Stimulated activated naive CD8-positive, alpha-beta T cell treated with anti-CD3 and anti-CD28 coated beads, Interleukin-15, Interleukin-2, amounts not matched to agents 100 ng/mL and 50 ng/mL, for 24 hours (primary cell): ENCODE results near the gene HIRA.
A peak's percentile ranks its signal among the peaks of the same experiment; 100 is the strongest.

ENCODE experiments used
- H3K27ac Mint-ChIP-seq: one replicate; pipeline ENCODE4 v1.8.0; 2021; ENCODE audit warnings: mild to moderate bottlenecking, mixed read lengths
- H3K27me3 Mint-ChIP-seq: one replicate; pipeline ENCODE4 v1.8.0; 2021; ENCODE audit warnings: mixed read lengths
- H3K36me3 Mint-ChIP-seq: one replicate; pipeline ENCODE4 v1.8.0; 2021; ENCODE audit warnings: low read depth, mixed read lengths
- H3K4me1 Mint-ChIP-seq: one replicate; pipeline ENCODE4 v1.8.0; 2021; ENCODE audit warnings: low read depth, mixed read lengths
- H3K4me3 Mint-ChIP-seq: one replicate; pipeline ENCODE4 v1.8.0; 2021; ENCODE audit warnings: mild to moderate bottlenecking, mixed read lengths
- H3K9me3 Mint-ChIP-seq: one replicate; pipeline ENCODE4 v1.8.0; 2021; ENCODE audit warnings: mixed read lengths

HIRA gene

GRCh38 chr22:19411690-19412045 is 19.9 kb downstream of the HIRA start:
- Mint-ChIP-seq H3K9me3 (no peaks in the 10 kb centered on the region), H3K27ac (no peak overlapping the region), H3K27me3 (no peaks in the 10 kb centered on the region), H3K4me1 (peaks cover 5% of the 10 kb centered on the region), H3K36me3 (peaks cover 54% of the 10 kb centered on the region), H3K4me3 (no peak overlapping the region)

- Mint-ChIP-seq H3K36me3 (peaks cover 58% of the 10 kb centered on the region), H3K27me3 (no peaks in the 10 kb centered on the region), H3K9me3 (no peaks in the 10 kb centered on the region), H3K4me3 (no peak overlapping the region), H3K4me1 (peaks cover 5% of the 10 kb centered on the region), H3K27ac (no peak overlapping the region)
These were observed 20.4 kb downstream of the HIRA start for GRCh38 chr22:19410941-19411689.

GRCh38 chr22:19407649-19408606 is 23.6 kb downstream of the HIRA start:
- H3K27ac Mint-ChIP-seq = no peak overlapping the region
- H3K36me3 Mint-ChIP-seq = peaks cover 72% of the 10 kb centered on the region
- H3K27me3 Mint-ChIP-seq = no peaks in the 10 kb centered on the region
- no peaks in the 10 kb centered on the region for H3K9me3 Mint-ChIP-seq
- peaks cover 4% of the 10 kb centered on the region for H3K4me1 Mint-ChIP-seq
- H3K4me3 Mint-ChIP-seq = no peak overlapping the region

- no peaks in the 10 kb centered on the region for H3K9me3 Mint-ChIP-seq
- no peaks in the 10 kb centered on the region for H3K27me3 Mint-ChIP-seq
- H3K27ac Mint-ChIP-seq = no peak overlapping the region
- no peaks in the 10 kb centered on the region for H3K4me1 Mint-ChIP-seq
- no peak overlapping the region for H3K4me3 Mint-ChIP-seq
- peaks cover 67% of the 10 kb centered on the region for H3K36me3 Mint-ChIP-seq
These were observed 24.7 kb downstream of the HIRA start for GRCh38 chr22:19406846-19407245.

- no peaks in the 10 kb centered on the region for H3K27me3 Mint-ChIP-seq
- peaks cover 69% of the 10 kb centered on the region for H3K36me3 Mint-ChIP-seq
- no peak overlapping the region for H3K27ac Mint-ChIP-seq
- no peaks in the 10 kb centered on the region for H3K4me1 Mint-ChIP-seq
- H3K9me3 Mint-ChIP-seq = no peaks in the 10 kb centered on the region
- H3K4me3 Mint-ChIP-seq = no peak overlapping the region
These were observed 25.2 kb downstream of the HIRA start for GRCh38 chr22:19406281-19406811.

GRCh38 chr22:19405652-19406051 is 25.9 kb downstream of the HIRA start:
- Mint-ChIP-seq H3K4me1 (no peaks in the 10 kb centered on the region), H3K4me3 (no peak overlapping the region), H3K9me3 (no peaks in the 10 kb centered on the region), H3K27me3 (no peaks in the 10 kb centered on the region), H3K27ac (no peak overlapping the region), H3K36me3 (peaks cover 73% of the 10 kb centered on the region)

GRCh38 chr22:19405133-19405532 is 26.4 kb downstream of the HIRA start:
- no peaks in the 10 kb centered on the region for H3K27me3 Mint-ChIP-seq
- H3K36me3 Mint-ChIP-seq = peaks cover 75% of the 10 kb centered on the region
- H3K4me3 Mint-ChIP-seq = no peak overlapping the region
- H3K9me3 Mint-ChIP-seq = no peaks in the 10 kb centered on the region
- no peaks in the 10 kb centered on the region for H3K4me1 Mint-ChIP-seq
- H3K27ac Mint-ChIP-seq = no peak overlapping the region

- no peak overlapping the region for H3K27ac Mint-ChIP-seq
- H3K9me3 Mint-ChIP-seq = no peaks in the 10 kb centered on the region
- peaks cover 74% of the 10 kb centered on the region for H3K36me3 Mint-ChIP-seq
- H3K4me1 Mint-ChIP-seq = no peaks in the 10 kb centered on the region
- no peak overlapping the region for H3K4me3 Mint-ChIP-seq
- H3K27me3 Mint-ChIP-seq = no peaks in the 10 kb centered on the region
These were observed 26.9 kb downstream of the HIRA start for GRCh38 chr22:19404676-19405075.

GRCh38 chr22:19402642-19403191 is 28.8 kb downstream of the HIRA start:
- no peaks in the 10 kb centered on the region for H3K9me3 Mint-ChIP-seq
- H3K27ac Mint-ChIP-seq = no peak overlapping the region
- no peak overlapping the region for H3K4me3 Mint-ChIP-seq
- H3K36me3 Mint-ChIP-seq = peaks cover 74% of the 10 kb centered on the region
- no peaks in the 10 kb centered on the region for H3K27me3 Mint-ChIP-seq
- no peaks in the 10 kb centered on the region for H3K4me1 Mint-ChIP-seq

- Mint-ChIP-seq H3K27me3 (no peaks in the 10 kb centered on the region), H3K4me1 (no peaks in the 10 kb centered on the region), H3K36me3 (peaks cover 68% of the 10 kb centered on the region), H3K9me3 (no peaks in the 10 kb centered on the region), H3K27ac (peak overlapping the region; percentile 8), H3K4me3 (no peak overlapping the region)
These were observed 30.1 kb downstream of the HIRA start for GRCh38 chr22:19401483-19401882.

GRCh38 chr22:19400881-19401280 is 30.7 kb downstream of the HIRA start:
- H3K36me3 Mint-ChIP-seq = peaks cover 65% of the 10 kb centered on the region
- no peaks in the 10 kb centered on the region for H3K9me3 Mint-ChIP-seq
- H3K4me3 Mint-ChIP-seq = no peak overlapping the region
- H3K27me3 Mint-ChIP-seq = no peaks in the 10 kb centered on the region
- H3K27ac Mint-ChIP-seq = no peak overlapping the region
- H3K4me1 Mint-ChIP-seq = no peaks in the 10 kb centered on the region

- no peaks in the 10 kb centered on the region for H3K27me3 Mint-ChIP-seq
- no peaks in the 10 kb centered on the region for H3K9me3 Mint-ChIP-seq
- peaks cover 58% of the 10 kb centered on the region for H3K36me3 Mint-ChIP-seq
- H3K4me1 Mint-ChIP-seq = no peaks in the 10 kb centered on the region
- no peak overlapping the region for H3K4me3 Mint-ChIP-seq
- H3K27ac Mint-ChIP-seq = no peak overlapping the region
These were observed 32.9 kb downstream of the HIRA start for GRCh38 chr22:19398652-19399051.

GRCh38 chr22:19398206-19398605 is 33.3 kb downstream of the HIRA start:
- H3K27ac Mint-ChIP-seq = no peak overlapping the region
- no peaks in the 10 kb centered on the region for H3K9me3 Mint-ChIP-seq
- no peaks in the 10 kb centered on the region for H3K27me3 Mint-ChIP-seq
- no peaks in the 10 kb centered on the region for H3K4me1 Mint-ChIP-seq
- peaks cover 61% of the 10 kb centered on the region for H3K36me3 Mint-ChIP-seq
- no peak overlapping the region for H3K4me3 Mint-ChIP-seq

- Mint-ChIP-seq H3K27ac (no peak overlapping the region), H3K4me1 (no peaks in the 10 kb centered on the region), H3K9me3 (no peaks in the 10 kb centered on the region), H3K4me3 (no peak overlapping the region), H3K27me3 (no peaks in the 10 kb centered on the region), H3K36me3 (peaks cover 63% of the 10 kb centered on the region)
These were observed 33.8 kb downstream of the HIRA start for GRCh38 chr22:19397734-19398104.
